HEK293 (cell line): ENCODE measurements around the gene MLH3.

Experiments used
- CTCF ChIA-PET: fragments of 350-600 bp; formaldehyde crosslinking; extraction: SDS; loops from one replicate; lab custom pipeline; 2021; ENCODE audit warnings: antibody characterized with exemption; lab: Yijun Ruan, JAX
- POLR2A ChIA-PET: fragments of 300-600 bp; formaldehyde crosslinking; extraction: SDS; loops from one replicate; lab custom pipeline; 2020; ENCODE audit warnings: antibody characterized with exemption, inconsistent platforms; lab: Yijun Ruan, JAX
- H3K27ac ChIP-seq: fragments of 200-500 bp; sonication (Bioruptor generic); 2 replicates; pipeline ENCODE4 v1.5.1; 2014; ENCODE audit warnings: low read depth, low read length, control low read depth, inconsistent platforms; ENCODE audit errors: extremely low read depth
- H3K36me3 ChIP-seq, 2 experiments: fragments of 200-500 bp in 1 of 2; sonication (Bioruptor generic) in 1 of 2; 1 replicate in 1 of 2; 2 replicates in 1 of 2; pipeline ENCODE4 v1.5.1; 2014 to 2017; ENCODE audit warnings: inconsistent platforms in 2 of 2, low read length in 2 of 2; ENCODE audit not compliant: control insufficient read depth in 2 of 2, insufficient read depth in 1 of 2
- H3K4me1 ChIP-seq: fragments of 200-500 bp; sonication (Bioruptor generic); 2 replicates; pipeline ENCODE4 v1.5.1; 2014; ENCODE audit warnings: mild to moderate bottlenecking, low read length, inconsistent platforms; ENCODE audit not compliant: control insufficient read depth, insufficient read depth
- H3K4me3 ChIP-seq: 2 replicates; pipeline ENCODE4 v1.5.1; 2011; ENCODE audit warnings: low read depth, mild to moderate bottlenecking, control low read depth, low read length, moderate library complexity
- H3K9me3 ChIP-seq: fragments of 200-500 bp; sonication (Bioruptor generic); 2 replicates; pipeline ENCODE4 v1.5.1; 2014; ENCODE audit warnings: low read depth, low read length, inconsistent platforms; ENCODE audit not compliant: control insufficient read depth, insufficient read depth
- HOXC10 ChIP-seq: sonication (generic); formaldehyde crosslinking; IDR thresholded peaks from 2 replicates; pipeline ENCODE4 v1.8.1; 2023; ENCODE audit warnings: mild to moderate bottlenecking, missing genetic modification reagents
- KLF8 ChIP-seq: fragments of 450-650 bp; formaldehyde crosslinking; IDR thresholded peaks from 2 replicates; pipeline ENCODE4 v1.5.1; 2016; ENCODE audit warnings: missing biosample characterization, missing genetic modification characterization
- OSR2 ChIP-seq: fragments of 450-650 bp; formaldehyde crosslinking; IDR thresholded peaks from 2 replicates; pipeline ENCODE4 v1.5.1; 2016; ENCODE audit warnings: missing biosample characterization, missing genetic modification characterization
- SP7 ChIP-seq: fragments of 450-650 bp; formaldehyde crosslinking; IDR thresholded peaks from 2 replicates; pipeline ENCODE4 v1.5.1; 2016; ENCODE audit warnings: missing biosample characterization, missing genetic modification characterization
- ZBTB44 ChIP-seq: fragments of 450-650 bp; IDR thresholded peaks from 2 replicates; pipeline ENCODE4 v1.5.1; 2018; ENCODE audit warnings: missing biosample characterization, mild to moderate bottlenecking, missing genetic modification characterization
- ZBTB48 ChIP-seq: fragments of 450-650 bp; formaldehyde crosslinking; IDR thresholded peaks from 2 replicates; pipeline ENCODE4 v1.5.1; 2016; ENCODE audit warnings: missing biosample characterization, missing genetic modification characterization
- ZFP41 ChIP-seq: fragments of 450-650 bp; formaldehyde crosslinking; IDR thresholded peaks from 2 replicates; pipeline ENCODE4 v1.5.1; 2016; ENCODE audit warnings: missing biosample characterization, missing genetic modification characterization, borderline replicate concordance
- ZNF112 ChIP-seq: fragments of 450-650 bp; formaldehyde crosslinking; IDR thresholded peaks from 2 replicates; pipeline ENCODE4 v1.5.0; 2017; ENCODE audit warnings: missing biosample characterization, missing genetic modification characterization
- ZNF114 ChIP-seq: fragments of 450-650 bp; formaldehyde crosslinking; IDR thresholded peaks from 2 replicates; pipeline ENCODE4 v1.5.0; 2017; ENCODE audit warnings: missing biosample characterization, missing genetic modification characterization
- ZNF140 ChIP-seq: fragments of 450-650 bp; formaldehyde crosslinking; IDR thresholded peaks from 2 replicates; pipeline ENCODE4 v1.5.1; 2016; ENCODE audit warnings: missing biosample characterization, missing genetic modification characterization
- ZNF174 ChIP-seq: fragments of 450-650 bp; formaldehyde crosslinking; IDR thresholded peaks from 2 replicates; pipeline ENCODE4 v1.5.0; 2017; ENCODE audit warnings: missing biosample characterization, mild to moderate bottlenecking, missing genetic modification characterization
- ZNF175 ChIP-seq: fragments of 450-650 bp; formaldehyde crosslinking; IDR thresholded peaks from 2 replicates; pipeline ENCODE4 v1.5.1; 2016; ENCODE audit warnings: missing biosample characterization, missing genetic modification characterization
- ZNF221 ChIP-seq: fragments of 450-650 bp; formaldehyde crosslinking; IDR thresholded peaks from 2 replicates; pipeline ENCODE4 v1.5.1; 2017; ENCODE audit warnings: missing biosample characterization, missing genetic modification characterization, borderline replicate concordance
- ZNF248 ChIP-seq: fragments of 450-650 bp; formaldehyde crosslinking; IDR thresholded peaks from 2 replicates; pipeline ENCODE4 v1.5.1; 2017; ENCODE audit warnings: missing biosample characterization, missing genetic modification characterization
- ZNF266 ChIP-seq: fragments of 450-650 bp; formaldehyde crosslinking; IDR thresholded peaks from 2 replicates; pipeline ENCODE4 v1.5.1; 2016; ENCODE audit warnings: missing biosample characterization, missing genetic modification characterization, low read depth
- ZNF518A ChIP-seq: fragments of 450-650 bp; formaldehyde crosslinking; conservative IDR thresholded peaks from 2 replicates; pipeline ENCODE4 v1.5.1; 2016; ENCODE audit warnings: low read depth, missing biosample characterization, missing genetic modification characterization
- ZNF596 ChIP-seq: fragments of 450-650 bp; IDR thresholded peaks from 2 replicates; pipeline ENCODE4 v1.5.0; 2018; ENCODE audit warnings: missing biosample characterization, mild to moderate bottlenecking, missing genetic modification characterization, moderate library complexity
- ZNF645 ChIP-seq: fragments of 450-650 bp; formaldehyde crosslinking; IDR thresholded peaks from 2 replicates; pipeline ENCODE4; 2016; ENCODE audit warnings: missing biosample characterization, missing genetic modification characterization
- ZNF843 ChIP-seq: fragments of 450-650 bp; formaldehyde crosslinking; IDR thresholded peaks from 2 replicates; pipeline ENCODE4 v1.5.1; 2016; ENCODE audit warnings: missing biosample characterization, missing genetic modification characterization
- ZSCAN30 ChIP-seq: fragments of 450-650 bp; IDR thresholded peaks from 2 replicates; pipeline ENCODE4 v1.5.1; 2018; ENCODE audit warnings: missing biosample characterization, mild to moderate bottlenecking, missing genetic modification characterization, moderate library complexity
- TF ChIP-seq, protein P1 (sequence below): fragments of 450-650 bp; formaldehyde crosslinking; IDR thresholded peaks from 2 replicates; pipeline ENCODE4 v1.5.1; 2017; ENCODE audit warnings: missing biosample characterization, missing genetic modification characterization
- TF ChIP-seq, protein P2 (sequence below): fragments of 450-650 bp; formaldehyde crosslinking; IDR thresholded peaks from 2 replicates; pipeline ENCODE4 v1.5.1; 2016; ENCODE audit warnings: missing biosample characterization, missing genetic modification characterization

Gene MLH3

GRCh38 chr14:75064205-75064567 lies 12.9 kb upstream of the MLH3 start:
- no peak for TF ChIP-seq ZNF843 (tag by site-specific recombination)
- TF ChIP-seq ZNF174 (tag by site-specific recombination): no peak
- no peak for TF ChIP-seq ZNF248 (tag by site-specific recombination)
- TF ChIP-seq, protein P1, sequence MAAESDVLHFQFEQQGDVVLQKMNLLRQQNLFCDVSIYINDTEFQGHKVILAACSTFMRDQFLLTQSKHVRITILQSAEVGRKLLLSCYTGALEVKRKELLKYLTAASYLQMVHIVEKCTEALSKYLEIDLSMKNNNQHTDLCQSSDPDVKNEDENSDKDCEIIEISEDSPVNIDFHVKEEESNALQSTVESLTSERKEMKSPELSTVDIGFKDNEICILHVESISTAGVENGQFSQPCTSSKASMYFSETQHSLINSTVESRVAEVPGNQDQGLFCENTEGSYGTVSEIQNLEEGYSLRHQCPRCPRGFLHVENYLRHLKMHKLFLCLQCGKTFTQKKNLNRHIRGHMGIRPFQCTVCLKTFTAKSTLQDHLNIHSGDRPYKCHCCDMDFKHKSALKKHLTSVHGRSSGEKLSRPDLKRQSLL (tag by site-specific recombination): no peak
- no peak for TF ChIP-seq ZNF175 (tag by site-specific recombination)
- no peak for TF ChIP-seq ZNF645 (tag by site-specific recombination)
- TF ChIP-seq, protein P2, sequence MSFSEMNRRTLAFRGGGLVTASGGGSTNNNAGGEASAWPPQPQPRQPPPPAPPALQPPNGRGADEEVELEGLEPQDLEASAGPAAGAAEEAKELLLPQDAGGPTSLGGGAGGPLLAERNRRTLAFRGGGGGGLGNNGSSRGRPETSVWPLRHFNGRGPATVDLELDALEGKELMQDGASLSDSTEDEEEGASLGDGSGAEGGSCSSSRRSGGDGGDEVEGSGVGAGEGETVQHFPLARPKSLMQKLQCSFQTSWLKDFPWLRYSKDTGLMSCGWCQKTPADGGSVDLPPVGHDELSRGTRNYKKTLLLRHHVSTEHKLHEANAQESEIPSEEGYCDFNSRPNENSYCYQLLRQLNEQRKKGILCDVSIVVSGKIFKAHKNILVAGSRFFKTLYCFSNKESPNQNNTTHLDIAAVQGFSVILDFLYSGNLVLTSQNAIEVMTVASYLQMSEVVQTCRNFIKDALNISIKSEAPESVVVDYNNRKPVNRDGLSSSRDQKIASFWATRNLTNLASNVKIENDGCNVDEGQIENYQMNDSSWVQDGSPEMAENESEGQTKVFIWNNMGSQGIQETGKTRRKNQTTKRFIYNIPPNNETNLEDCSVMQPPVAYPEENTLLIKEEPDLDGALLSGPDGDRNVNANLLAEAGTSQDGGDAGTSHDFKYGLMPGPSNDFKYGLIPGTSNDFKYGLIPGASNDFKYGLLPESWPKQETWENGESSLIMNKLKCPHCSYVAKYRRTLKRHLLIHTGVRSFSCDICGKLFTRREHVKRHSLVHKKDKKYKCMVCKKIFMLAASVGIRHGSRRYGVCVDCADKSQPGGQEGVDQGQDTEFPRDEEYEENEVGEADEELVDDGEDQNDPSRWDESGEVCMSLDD: no peak
- no peak for TF ChIP-seq ZNF221 (tag by site-specific recombination)
- TF ChIP-seq ZNF140: no peak
- H3K9me3 ChIP-seq: no peaks in the 10 kb centered on the region

GRCh38 chr14:75063491-75064204 lies 12.4 kb upstream of the MLH3 start, which contains the start of gene ACYP1:
ACYP1 (minus strand) TSS chr14:75064024; CDS start chr14:75063553, 471 bp downstream.
- Histone ChIP-seq H3K4me1 (peaks cover 5% of the 10 kb centered on the region), H3K27ac (peak within 1 kb of the TSS; percentile 64; the same call in 1 of the 2 replicates), H3K9me3 (no peaks in the 10 kb centered on the region), H3K36me3 (peaks cover 15% of the 10 kb centered on the region in 2 experiments), H3K4me3 (peak within 1 kb of the TSS; percentile 81)
- CTCF ChIA-PET: interaction anchor here (0.5 to 1.3 kb wide), 12 partner anchors 7 to 698 kb away, joined by 3 to 8 read pairs (median 4); no protein-coding TSS in a partner anchor
- POLR2A ChIA-PET: interaction anchor here (0.7 to 1.4 kb wide), 5 partner anchors 12 to 110 kb away, joined by 3 to 5 read pairs (median 4); partner anchors contain the start of gene PGF
- TF ChIP-seq ZFP41 (tag by site-specific recombination) (no peak), ZNF596 (no peak), ZBTB48 (tag by site-specific recombination) (0 out of 2 replicates have a peak, but pooled peaks have one; percentile 53), ZNF518A (no peak), ZNF112 (tag by site-specific recombination) (no peak), ZNF248 (tag by site-specific recombination) (no peak), ZNF114 (no peak), ZBTB44 (tag by site-specific recombination) (no peak), ZNF266 (no peak), KLF8 (peak; percentile 56; the same call in 1 of the 2 replicates), SP7 (tag by site-specific recombination) (peak; percentile 42; the same call in 1 of the 2 replicates), ZNF174 (tag by site-specific recombination) (no peak), ZSCAN30 (tag by site-specific recombination) (peak; percentile 27; the same call in 1 of the 2 replicates), OSR2 (tag by site-specific recombination) (no peak), HOXC10 (CRISPR knock-in tag) (no peak)

More at GRCh38 chr14:75064205-75064567, 12.9 kb upstream of the MLH3 start:
- CTCF ChIA-PET: interaction anchor here (0.7 to 1.3 kb wide), 8 partner anchors 24 to 455 kb away, joined by 3 to 8 read pairs (median 4); no protein-coding TSS in a partner anchor
- Histone ChIP-seq H3K36me3 (peaks cover 15% of the 10 kb centered on the region in 2 experiments), H3K4me1 (peaks cover 5% of the 10 kb centered on the region), H3K27ac (peak overlapping the region; percentile 64; the same call in 1 of the 2 replicates), H3K4me3 (peak overlapping the region; percentile 42)
- POLR2A ChIA-PET: interaction anchor here (0.7 to 1.4 kb wide), 5 partner anchors 12 to 110 kb away, joined by 3 to 5 read pairs (median 4); partner anchors contain the start of gene PGF
